NB4 (cell line): ENCODE results near the gene ASCC3.

Experiments used
- DNase-seq: peaks from one replicate; pipeline ENCODE4 v3.0.0; 2010; ENCODE audit warnings: low read depth
- H3K4me3 ChIP-seq: one replicate; pipeline ENCODE4 v1.5.1; 2011; ENCODE audit warnings: mild to moderate bottlenecking, low read depth, low read length, moderate library complexity
- MYC ChIP-seq: IDR thresholded peaks from 2 replicates; pipeline ENCODE4 v1.6.1; 2011; ENCODE audit warnings: low read depth, low read length
- POLR2A ChIP-seq: IDR thresholded peaks from 2 replicates; pipeline ENCODE4 v1.6.1; 2011; ENCODE audit warnings: mild to moderate bottlenecking; ENCODE audit not compliant: insufficient read length; ENCODE audit errors: extremely low read depth
- TF ChIP-seq, protein P1 (sequence below): IDR thresholded peaks from 2 replicates; pipeline ENCODE4 v1.6.1; 2011; ENCODE audit warnings: low read depth, low read length
- TF ChIP-seq, protein P2 (sequence below): IDR thresholded peaks from one replicate; pipeline ENCODE4 v1.5.1; 2012; ENCODE audit warnings: low read depth, low read length

The ASCC3 gene

GRCh38 chr6:100599088-100599770, 281.9 kb downstream of the ASCC3 start:
- H3K4me3 ChIP-seq: no peak overlapping the region
- TF ChIP-seq MYC (no peak), POLR2A (no peak)
- TF ChIP-seq, protein P1, sequence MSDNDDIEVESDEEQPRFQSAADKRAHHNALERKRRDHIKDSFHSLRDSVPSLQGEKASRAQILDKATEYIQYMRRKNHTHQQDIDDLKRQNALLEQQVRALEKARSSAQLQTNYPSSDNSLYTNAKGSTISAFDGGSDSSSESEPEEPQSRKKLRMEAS: no peak
- TF ChIP-seq, protein P2, sequence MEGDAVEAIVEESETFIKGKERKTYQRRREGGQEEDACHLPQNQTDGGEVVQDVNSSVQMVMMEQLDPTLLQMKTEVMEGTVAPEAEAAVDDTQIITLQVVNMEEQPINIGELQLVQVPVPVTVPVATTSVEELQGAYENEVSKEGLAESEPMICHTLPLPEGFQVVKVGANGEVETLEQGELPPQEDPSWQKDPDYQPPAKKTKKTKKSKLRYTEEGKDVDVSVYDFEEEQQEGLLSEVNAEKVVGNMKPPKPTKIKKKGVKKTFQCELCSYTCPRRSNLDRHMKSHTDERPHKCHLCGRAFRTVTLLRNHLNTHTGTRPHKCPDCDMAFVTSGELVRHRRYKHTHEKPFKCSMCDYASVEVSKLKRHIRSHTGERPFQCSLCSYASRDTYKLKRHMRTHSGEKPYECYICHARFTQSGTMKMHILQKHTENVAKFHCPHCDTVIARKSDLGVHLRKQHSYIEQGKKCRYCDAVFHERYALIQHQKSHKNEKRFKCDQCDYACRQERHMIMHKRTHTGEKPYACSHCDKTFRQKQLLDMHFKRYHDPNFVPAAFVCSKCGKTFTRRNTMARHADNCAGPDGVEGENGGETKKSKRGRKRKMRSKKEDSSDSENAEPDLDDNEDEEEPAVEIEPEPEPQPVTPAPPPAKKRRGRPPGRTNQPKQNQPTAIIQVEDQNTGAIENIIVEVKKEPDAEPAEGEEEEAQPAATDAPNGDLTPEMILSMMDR: no peak
- DNase-seq: no peak

- H3K4me3 ChIP-seq: no peak overlapping the region
- TF ChIP-seq, protein P2: no peak
- TF ChIP-seq MYC (no peak), POLR2A (no peak)
- TF ChIP-seq, protein P1: no peak
- DNase-seq: no peak
Measured at GRCh38 chr6:100595456-100595855, 285.7 kb downstream of the ASCC3 start.

GRCh38 chr6:100593522-100593921, 287.6 kb downstream of the ASCC3 start:
- DNase-seq: no peak
- no peak overlapping the region for H3K4me3 ChIP-seq
- TF ChIP-seq, protein P1: no peak

- peak; percentile 5 for DNase-seq
- H3K4me3 ChIP-seq: no peak overlapping the region
Measured at GRCh38 chr6:100592929-100593328, 288.2 kb downstream of the ASCC3 start.

DNA sequence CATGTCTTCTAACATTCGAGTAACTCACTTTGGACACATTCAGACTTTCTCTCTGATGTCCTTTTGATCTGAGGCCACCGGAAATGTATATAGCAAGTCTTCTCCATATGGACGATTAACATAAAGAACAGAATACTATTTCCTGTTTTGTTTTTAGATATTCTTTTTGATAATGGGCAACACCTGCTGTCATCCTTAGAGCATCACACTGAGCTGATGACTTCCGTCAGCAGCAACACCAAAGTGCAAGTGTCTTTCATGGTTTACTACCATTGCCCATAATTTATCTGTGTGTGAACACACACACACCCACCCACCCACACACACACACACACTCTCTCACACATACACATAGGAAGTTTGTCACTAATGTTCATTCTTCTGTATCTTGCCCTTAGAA, 303.7 kb downstream of the ASCC3 start:
- DNase-seq: no peak
- TF ChIP-seq, protein P1: no peak
- TF ChIP-seq, protein P2: no peak
- no peak for TF ChIP-seq MYC
- TF ChIP-seq POLR2A: no peak
- no peak overlapping the region for H3K4me3 ChIP-seq

More at GRCh38 chr6:100592929-100593328, 288.2 kb downstream of the ASCC3 start:
- TF ChIP-seq, protein P2: no peak
- TF ChIP-seq, protein P1: no peak

DNA sequence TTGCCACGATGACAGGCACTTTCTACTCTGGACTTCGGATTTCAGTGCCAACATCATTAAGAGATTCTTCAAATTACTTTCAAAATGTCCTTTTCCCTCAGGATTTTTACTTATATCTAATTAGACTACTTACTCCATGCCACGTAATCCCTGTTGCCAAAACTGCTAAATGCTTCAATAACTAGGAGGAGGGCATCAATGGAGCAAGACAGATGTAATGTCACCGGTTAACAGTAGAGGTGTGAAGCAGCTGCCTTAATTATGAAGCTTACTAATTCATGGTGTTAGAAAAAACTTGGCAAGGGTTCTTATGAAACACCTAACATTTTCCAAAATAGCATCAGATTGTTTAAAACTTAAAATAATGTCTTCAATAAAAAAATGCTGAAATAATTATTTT, 305.2 kb downstream of the ASCC3 start:
- H3K4me3 ChIP-seq: no peak overlapping the region
- no peak for DNase-seq
- TF ChIP-seq, protein P1: no peak
- TF ChIP-seq POLR2A: no peak
- TF ChIP-seq MYC: no peak
- TF ChIP-seq, protein P2: no peak
